ENCODE measurements around the gene ZNF710. TPM values are rescaled to one million over a fixed set of nuclear protein-coding genes. Genes with fewer than 3 reads are reported as not detected.

ZNF710 gene
- total RNA-seq, 4 donors from 2014 or later: 9.0 to 15.6 (median 11.2) TPM

- Histone ChIP-seq H3K27me3 (no peaks in the 10 kb centered on the region), H3K27ac (peak overlapping the region in 3 of 4 donors; percentile 63 to 70 (median 65)), H3K36me3 (peaks cover 0 to 8% (median 0%) of the 10 kb centered on the region in 3 donors), H3K4me1 (peaks cover 0 to 67% (median 41%) of the 10 kb centered on the region in 4 donors), H3K4me3 (no peak overlapping the region), H3K9me3 (no peaks in the 10 kb centered on the region)
- no peak for DNase-seq (ENCODE audit: low spot score in 2 of 2)
- 70 to 78% methylated on average over 16 of the region's 16 CpGs for WGBS, 2 donors
- no peak for TF ChIP-seq POLR2A (IDR thresholded peaks at IDR 0.05)
Measured at GRCh38 chr15:90062462-90062932, 61.4 kb downstream of the ZNF710 start.

DNA sequence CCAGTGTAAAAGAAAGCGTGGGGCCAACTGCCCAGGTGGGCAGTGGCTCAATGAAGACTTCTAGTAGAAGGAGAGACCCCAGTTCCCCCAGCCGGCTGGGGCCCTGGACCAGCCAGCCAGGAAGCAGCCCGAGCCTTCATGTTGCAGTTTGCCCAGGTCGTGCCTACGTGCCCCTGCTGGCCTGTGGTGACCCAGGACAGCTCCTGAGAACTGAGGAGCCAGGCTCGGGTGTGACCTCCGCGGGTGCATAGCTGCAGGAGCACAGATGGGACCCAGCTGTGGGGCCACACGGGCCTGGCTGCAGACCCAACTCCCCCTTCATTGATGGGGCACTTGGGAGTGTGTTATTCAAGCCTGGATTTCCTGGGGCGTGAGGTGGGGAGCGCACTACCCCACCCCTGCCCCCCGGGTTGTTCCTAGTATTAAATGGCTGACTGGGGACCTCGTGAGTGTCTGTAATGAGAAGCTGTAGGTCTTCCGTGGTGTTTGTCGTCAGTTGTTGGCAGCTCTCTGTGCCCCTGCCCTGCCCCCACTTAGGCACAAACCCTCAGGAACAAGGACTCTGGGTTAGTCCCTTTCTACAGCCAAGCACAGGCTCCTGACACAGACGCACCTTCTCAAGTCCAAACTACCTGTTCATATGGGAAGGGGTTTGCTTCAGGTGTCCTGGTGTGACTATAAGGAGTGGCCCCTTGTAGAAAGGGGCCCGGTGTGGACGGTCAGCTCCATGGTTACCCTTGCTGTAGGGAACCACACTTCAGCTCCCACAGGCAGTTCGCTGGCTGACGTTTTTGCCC lies 62.0 kb downstream of the ZNF710 start:
- 54% methylated on average over 16 to 20 of the region's 20 CpGs for WGBS, 2 donors
- H3K27me3 ChIP-seq: no peaks in the 10 kb centered on the region
- peak overlapping the region in 3 of 4 donors; percentile 63 to 70 (median 65) for H3K27ac ChIP-seq
- H3K9me3 ChIP-seq: no peaks in the 10 kb centered on the region
- TF ChIP-seq CTCF (IDR thresholded peaks at IDR 0.05): no peak
- no peak for TF ChIP-seq POLR2A (IDR thresholded peaks at IDR 0.05)
- no peak for TF ChIP-seq EP300 (IDR thresholded peaks at IDR 0.05)
- DNase-seq (ENCODE audit: low spot score in 2 of 2): no peak
- H3K4me3 ChIP-seq: no peak overlapping the region
- H3K36me3 ChIP-seq: peaks cover 0 to 14% (median 0%) of the 10 kb centered on the region in 3 donors
- peaks cover 0 to 67% (median 38%) of the 10 kb centered on the region in 4 donors for H3K4me1 ChIP-seq

GRCh38 chr15:90063770-90064247 lies 62.7 kb downstream of the ZNF710 start:
- H3K27ac ChIP-seq: peak overlapping the region in 3 of 4 donors; percentile 67 to 77 (median 70)

GRCh38 chr15:90064911-90065681 lies 64.0 kb downstream of the ZNF710 start:
- no peaks in the 10 kb centered on the region for H3K9me3 ChIP-seq
- H3K4me1 ChIP-seq: peaks cover 0 to 52% (median 30%) of the 10 kb centered on the region in 4 donors
- H3K36me3 ChIP-seq: peaks cover 0 to 23% (median 0%) of the 10 kb centered on the region in 3 donors
- 44 to 58% methylated on average over 28 to 30 of the region's 30 CpGs for WGBS, 2 donors
- H3K4me3 ChIP-seq: no peak overlapping the region
- peak in 1 of 2 donors; percentile 25 for DNase-seq (ENCODE audit: low spot score in 2 of 2)
- TF ChIP-seq CTCF (IDR thresholded peaks at IDR 0.05) (no peak), EP300 (IDR thresholded peaks at IDR 0.05) (peak in 1 of 2 donors; percentile 33)
- H3K27me3 ChIP-seq: no peaks in the 10 kb centered on the region
- peak overlapping the region in 3 of 4 donors; percentile 45 to 77 (median 67) for H3K27ac ChIP-seq

More at GRCh38 chr15:90063770-90064247, 62.7 kb downstream of the ZNF710 start:
- Histone ChIP-seq H3K4me3 (no peak overlapping the region), H3K36me3 (peaks cover 0 to 21% (median 0%) of the 10 kb centered on the region in 3 donors), H3K9me3 (no peaks in the 10 kb centered on the region), H3K4me1 (peaks cover 0 to 65% (median 36%) of the 10 kb centered on the region in 4 donors), H3K27me3 (no peaks in the 10 kb centered on the region)
- TF ChIP-seq EP300 (IDR thresholded peaks at IDR 0.05) (peak in 1 of 2 donors; percentile 76), CTCF (IDR thresholded peaks at IDR 0.05) (no peak)
- 72 to 75% methylated on average over 10 to 11 of the region's 11 CpGs for WGBS, 2 donors
- peak in 1 of 2 donors; percentile 49 for DNase-seq (ENCODE audit: low spot score in 2 of 2)

GRCh38 chr15:90065682-90066049 lies 64.5 kb downstream of the ZNF710 start:
- DNase-seq (ENCODE audit: low spot score in 2 of 2): no peak
- H3K27ac ChIP-seq: peak overlapping the region in 3 of 4 donors; percentile 45 to 77 (median 67)
- H3K27me3 ChIP-seq: no peaks in the 10 kb centered on the region
- no peak for TF ChIP-seq CTCF (IDR thresholded peaks at IDR 0.05)
- no peak for TF ChIP-seq EP300 (IDR thresholded peaks at IDR 0.05)
- no peak for TF ChIP-seq POLR2A (IDR thresholded peaks at IDR 0.05)
- H3K4me1 ChIP-seq: peaks cover 0 to 49% (median 27%) of the 10 kb centered on the region in 4 donors
- H3K36me3 ChIP-seq: peaks cover 0 to 23% (median 0%) of the 10 kb centered on the region in 3 donors
- no peaks in the 10 kb centered on the region for H3K9me3 ChIP-seq
- no peak overlapping the region for H3K4me3 ChIP-seq
- WGBS, 2 donors: 85 to 89% methylated on average over 7 of the region's 7 CpGs
